GM12864 (cell line): ENCODE data around the gene LRRC45.

Experiments used
- DNase-seq: peaks from one replicate; pipeline ENCODE4 v3.0.0-alpha.2; 2011; ENCODE audit warnings: low read depth
- H3K4me3 ChIP-seq: 2 replicates; pipeline ENCODE4 v1.5.1; 2011; ENCODE audit warnings: mild to moderate bottlenecking, low read depth, low read length, control low read depth
- TF ChIP-seq, protein P1 (sequence below): IDR thresholded peaks from 2 replicates; pipeline ENCODE4 v1.5.1; 2011; ENCODE audit warnings: low read depth, mild to moderate bottlenecking, moderate library complexity, low read length, control low read depth, inconsistent platforms; ENCODE audit errors: missing control alignments

Gene LRRC45

DNA sequence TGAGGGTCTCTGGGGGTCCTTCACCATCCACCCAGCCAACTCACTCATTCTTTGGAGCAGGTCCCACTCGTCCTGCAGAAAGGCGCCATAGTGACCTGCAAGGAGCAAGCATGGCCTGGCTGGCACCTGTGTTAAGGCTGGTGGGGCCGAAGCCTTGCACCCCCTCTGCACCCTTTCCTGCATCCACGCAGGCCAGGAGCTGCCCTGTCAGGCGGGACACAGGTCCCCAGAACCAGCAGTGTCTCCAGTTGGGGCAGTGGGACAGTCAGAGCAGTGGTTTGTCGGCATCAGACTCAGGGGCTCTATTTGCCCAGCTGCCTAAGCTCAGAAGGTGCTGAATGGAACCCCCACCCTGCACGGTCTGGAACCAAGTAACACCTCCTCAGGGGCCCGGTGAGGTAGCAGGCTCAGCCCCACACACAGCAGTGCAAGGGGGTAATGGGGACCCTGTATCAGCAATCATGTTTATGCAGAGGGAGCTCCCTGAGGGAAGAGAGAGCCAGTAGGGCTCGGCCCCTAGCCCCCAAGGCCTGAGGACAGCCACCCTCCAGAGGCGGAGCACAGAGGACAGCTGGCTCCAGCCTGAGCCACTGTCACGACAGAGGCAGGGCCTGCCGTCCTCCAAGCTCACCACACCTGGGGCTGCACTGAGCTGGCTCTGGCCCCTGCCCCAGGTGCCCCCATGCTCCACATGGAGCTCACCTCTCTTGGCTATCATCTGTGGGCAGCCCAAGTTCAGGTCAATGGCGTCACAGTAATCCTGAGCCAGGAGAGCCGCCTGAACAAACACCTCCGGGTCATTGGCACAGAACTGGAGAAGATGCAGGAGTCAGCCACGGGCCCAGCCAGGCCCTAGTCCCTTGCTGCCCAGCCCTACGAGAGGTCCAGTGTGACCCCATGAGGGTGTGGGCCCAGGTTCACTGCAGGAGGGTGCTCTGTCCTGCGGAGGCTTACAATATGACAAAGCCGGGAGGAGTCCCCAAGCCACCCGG, 40.6 kb downstream of the LRRC45 start:
- H3K4me3 ChIP-seq, result peak overlapping the region; percentile 97; the same call in 1 of the 2 replicates
- TF ChIP-seq, protein P1, sequence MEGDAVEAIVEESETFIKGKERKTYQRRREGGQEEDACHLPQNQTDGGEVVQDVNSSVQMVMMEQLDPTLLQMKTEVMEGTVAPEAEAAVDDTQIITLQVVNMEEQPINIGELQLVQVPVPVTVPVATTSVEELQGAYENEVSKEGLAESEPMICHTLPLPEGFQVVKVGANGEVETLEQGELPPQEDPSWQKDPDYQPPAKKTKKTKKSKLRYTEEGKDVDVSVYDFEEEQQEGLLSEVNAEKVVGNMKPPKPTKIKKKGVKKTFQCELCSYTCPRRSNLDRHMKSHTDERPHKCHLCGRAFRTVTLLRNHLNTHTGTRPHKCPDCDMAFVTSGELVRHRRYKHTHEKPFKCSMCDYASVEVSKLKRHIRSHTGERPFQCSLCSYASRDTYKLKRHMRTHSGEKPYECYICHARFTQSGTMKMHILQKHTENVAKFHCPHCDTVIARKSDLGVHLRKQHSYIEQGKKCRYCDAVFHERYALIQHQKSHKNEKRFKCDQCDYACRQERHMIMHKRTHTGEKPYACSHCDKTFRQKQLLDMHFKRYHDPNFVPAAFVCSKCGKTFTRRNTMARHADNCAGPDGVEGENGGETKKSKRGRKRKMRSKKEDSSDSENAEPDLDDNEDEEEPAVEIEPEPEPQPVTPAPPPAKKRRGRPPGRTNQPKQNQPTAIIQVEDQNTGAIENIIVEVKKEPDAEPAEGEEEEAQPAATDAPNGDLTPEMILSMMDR, result no peak
- no peak for DNase-seq

DNA sequence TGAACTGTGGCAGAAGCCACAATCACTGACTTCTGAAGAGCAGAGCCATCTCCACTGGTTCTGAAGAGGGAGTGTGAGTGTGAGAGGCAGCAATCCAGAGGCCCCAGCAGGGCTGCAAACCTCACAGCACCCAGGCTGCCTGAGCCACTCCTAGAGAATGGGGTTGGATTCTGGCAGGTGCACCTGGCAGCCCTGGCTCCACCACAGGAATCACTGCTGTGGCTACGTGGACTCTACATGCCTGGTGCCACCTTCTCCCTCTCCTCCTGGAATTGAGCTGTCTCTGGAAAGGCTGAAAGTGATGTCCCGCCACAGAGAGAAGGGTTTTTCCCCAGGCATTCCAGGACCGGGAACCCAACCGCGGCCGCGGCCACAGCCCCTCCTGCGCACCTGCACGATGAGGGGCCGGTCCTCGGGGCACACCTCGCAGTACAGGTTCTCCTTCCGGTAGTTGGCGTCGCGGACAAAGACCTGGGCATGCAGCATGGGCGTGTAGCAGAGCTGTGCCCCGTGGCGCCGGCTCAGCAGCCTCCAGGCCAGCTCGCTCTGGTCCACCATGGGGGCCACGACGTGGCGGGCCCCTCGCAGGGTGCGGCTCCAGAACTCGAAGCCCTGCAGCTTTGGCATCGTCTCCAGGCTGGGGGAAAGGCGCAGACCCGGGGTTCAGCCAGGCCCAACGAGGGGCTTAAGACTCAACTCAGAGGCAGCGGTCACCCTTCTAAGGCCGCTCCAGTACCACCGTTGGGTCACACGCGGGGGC, 41.5 kb downstream of the LRRC45 start:
- TF ChIP-seq, protein P1, result no peak

DNA sequence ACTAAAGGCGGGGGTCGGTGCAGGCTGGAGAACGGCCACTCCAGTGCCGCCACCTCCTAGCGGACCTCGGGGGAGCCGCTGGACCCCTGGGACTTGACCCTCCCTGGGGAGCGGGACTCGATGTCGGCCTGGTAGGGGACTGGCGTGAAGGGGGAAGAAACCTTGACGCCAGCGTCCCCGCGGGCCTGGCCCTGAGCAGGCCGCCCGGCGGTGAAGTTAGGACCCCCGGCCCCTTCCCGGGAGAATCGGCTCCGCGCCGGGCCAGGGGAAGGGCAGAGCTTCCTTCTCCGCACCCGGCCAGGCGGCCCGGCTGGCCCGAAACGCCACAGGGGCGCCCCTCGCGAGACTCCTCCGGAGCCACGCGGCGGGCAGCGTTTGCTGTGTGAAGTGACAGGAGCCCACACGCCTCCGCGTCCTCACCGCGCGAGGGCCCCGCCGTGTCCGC, 42.1 kb downstream of the LRRC45 start:
- TF ChIP-seq, protein P1, result no peak
- DNase-seq, result no peak
- peak overlapping the region; percentile 97 for H3K4me3 ChIP-seq

More for the DNA sequence above, 41.5 kb downstream of the LRRC45 start:
- peak overlapping the region; percentile 97 for H3K4me3 ChIP-seq
- DNase-seq, result no peak

DNA sequence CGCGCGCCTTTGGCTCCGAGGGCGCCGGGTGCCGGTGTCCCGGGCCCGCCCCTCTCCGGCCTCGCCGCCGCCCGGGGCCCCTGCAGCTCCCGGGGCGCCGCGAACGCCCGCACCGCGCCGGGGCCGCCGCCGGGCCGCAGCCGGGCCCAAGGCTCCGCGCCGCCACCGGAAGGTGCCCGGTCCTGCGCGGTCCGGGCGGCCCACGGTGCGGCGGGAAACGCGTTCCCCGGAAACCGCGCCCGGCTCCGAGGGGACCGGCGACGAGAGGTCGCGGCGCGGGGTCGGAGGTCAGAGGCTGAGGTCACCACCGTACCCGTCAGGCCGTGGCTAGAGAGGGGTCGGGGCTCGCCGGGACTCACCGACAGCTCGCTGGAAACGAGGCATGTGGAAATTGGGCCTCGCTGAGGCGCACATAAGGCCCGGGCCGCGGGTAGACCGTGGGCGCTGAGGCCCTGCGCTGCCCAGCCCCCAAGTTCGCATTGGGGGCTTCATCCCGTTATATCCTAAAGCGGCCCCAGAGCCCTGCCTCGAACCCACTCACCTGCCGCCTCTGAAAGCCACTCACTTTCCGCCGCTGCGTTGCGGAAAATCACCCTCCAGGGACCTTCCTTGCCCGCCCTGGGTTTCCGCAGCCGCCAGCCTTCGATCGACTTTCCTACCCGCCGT, 42.7 kb downstream of the LRRC45 start, which contains the start of gene DUS1L:
Gene DUS1L, minus strand, starts transcription at position 167 of the 666 bp plus-strand sequence. CDS start 745 bp downstream, outside the sequence.
- H3K4me3 ChIP-seq, result peak within 1 kb of the TSS; percentile 97
- TF ChIP-seq, protein P1, result no peak
- DNase-seq, result peak; percentile 16

DNA sequence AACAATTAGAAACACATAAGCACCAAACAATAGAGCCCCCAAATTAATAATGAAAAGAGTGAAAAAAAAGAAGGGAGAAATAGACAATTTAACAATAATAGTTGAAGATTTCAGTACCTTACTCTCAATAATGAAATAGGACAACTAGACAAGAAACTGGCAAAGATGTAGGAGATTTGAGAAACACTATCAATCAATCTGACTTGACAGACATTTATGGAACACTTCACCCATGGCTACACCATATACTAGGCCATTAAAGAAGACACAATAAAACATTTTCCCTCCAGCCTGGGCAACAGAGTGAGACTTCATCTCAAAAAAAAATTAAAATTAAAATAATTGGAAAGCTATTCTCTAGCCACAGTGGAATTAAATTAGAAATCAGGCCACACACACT, 47.5 kb downstream of the LRRC45 start:
- TF ChIP-seq, protein P1, result no peak
- H3K4me3 ChIP-seq, result no peak overlapping the region
- DNase-seq, result no peak

DNA sequence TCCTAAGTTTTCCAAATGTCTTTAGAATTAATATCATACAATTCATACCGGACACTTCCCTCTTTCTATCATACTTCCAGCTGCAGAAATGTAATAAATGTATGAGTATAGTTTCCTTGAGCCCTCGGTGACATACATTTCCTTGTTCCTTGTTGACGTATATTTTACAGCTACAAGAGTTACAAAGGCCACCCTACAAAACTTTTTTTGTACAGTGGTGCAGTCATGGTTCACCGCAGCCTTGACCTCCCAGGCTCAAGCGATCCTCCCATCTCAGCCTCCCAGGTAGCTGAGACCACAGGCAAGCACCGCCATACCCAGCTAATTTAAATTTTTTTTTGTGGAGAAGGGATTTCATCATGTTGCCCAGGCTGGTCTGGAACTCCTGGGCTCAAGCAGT, 49.7 kb downstream of the LRRC45 start:
- TF ChIP-seq, protein P1, result no peak
- no peak for DNase-seq
- H3K4me3 ChIP-seq, result no peak overlapping the region
